ENCODE results near the gene TRAF4.
"Not testable (repeated sequence)": the region's sequence is repeated elsewhere in the genome, so short reads cannot be mapped to it uniquely, and the experiment has no call there.

Gene TRAF4

GRCh38 chr17:28748852-28749515 lies 5.2 kb downstream of the TRAF4 start:
- DNase-seq: no peak

GRCh38 chr17:28749516-28750177 lies 5.8 kb downstream of the TRAF4 start:
- no peak for DNase-seq

GRCh38 chr17:28750178-28751047 lies 6.6 kb downstream of the TRAF4 start:
- DNase-seq: peak; percentile 88

- no peak for DNase-seq
These were observed 8.0 kb downstream of the TRAF4 start for GRCh38 chr17:28751600-28752366.

- DNase-seq: no peak
These were observed 11.7 kb downstream of the TRAF4 start for GRCh38 chr17:28755486-28755885.

GRCh38 chr17:28756049-28756804 lies 12.4 kb downstream of the TRAF4 start:
- no peak for DNase-seq

- no peak for DNase-seq
These were observed 14.8 kb downstream of the TRAF4 start for GRCh38 chr17:28758411-28759121.

GRCh38 chr17:28759256-28759865 lies 15.6 kb downstream of the TRAF4 start:
- no peak for DNase-seq

- DNase-seq: peak; percentile 28
These were observed 17.1 kb downstream of the TRAF4 start for GRCh38 chr17:28760601-28761562.

GRCh38 chr17:28763137-28763799 lies 19.5 kb downstream of the TRAF4 start:
- DNase-seq: no peak

- DNase-seq: peak; percentile 72
These were observed 20.0 kb downstream of the TRAF4 start for GRCh38 chr17:28763804-28764266.

- DNase-seq: no peak
These were observed 21.2 kb downstream of the TRAF4 start for GRCh38 chr17:28765038-28765437.

GRCh38 chr17:28773736-28774135 lies 29.9 kb downstream of the TRAF4 start:
- DNase-seq: no peak

GRCh38 chr17:28774206-28774605 lies 30.4 kb downstream of the TRAF4 start:
- no peak for DNase-seq

GRCh38 chr17:28777178-28777577 lies 33.4 kb downstream of the TRAF4 start:
- no peak for DNase-seq

GRCh38 chr17:28779601-28780000 lies 35.8 kb downstream of the TRAF4 start:
- not testable (repeated sequence) for DNase-seq

GRCh38 chr17:28783161-28783560 lies 39.4 kb downstream of the TRAF4 start:
- DNase-seq: no peak

GRCh38 chr17:28788100-28788499 lies 44.3 kb downstream of the TRAF4 start:
- DNase-seq: no peak

Data from fibroblast of skin of abdomen (primary cell).